Midbrain (tissue), 1 donor: Measurements from ENCODE around the gene FARS2.

Experiments used
- DNase-seq: peaks from one replicate; lab custom pipeline; 2025; lab: John Stamatoyannopoulos, UW

FARS2 gene

DNA sequence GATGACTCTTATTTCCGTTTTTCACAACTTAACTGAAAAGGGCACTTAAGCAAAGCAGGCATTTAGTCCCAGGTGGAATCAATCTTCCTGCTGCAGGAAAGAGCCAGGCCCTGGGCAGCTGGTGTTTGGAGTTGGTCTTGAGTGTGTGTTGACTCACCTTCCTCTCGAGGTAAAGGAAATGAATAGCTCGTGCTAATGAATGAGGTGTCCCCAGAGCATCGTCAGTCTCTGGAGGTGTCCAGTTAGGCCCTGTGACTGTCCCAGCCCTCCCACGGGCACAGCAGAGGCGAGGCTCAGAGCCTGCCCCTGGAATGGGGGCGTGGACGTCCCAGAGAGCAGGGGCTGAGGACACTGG lies 467.7 kb downstream of the FARS2 start:
- DNase-seq: no peak

DNA sequence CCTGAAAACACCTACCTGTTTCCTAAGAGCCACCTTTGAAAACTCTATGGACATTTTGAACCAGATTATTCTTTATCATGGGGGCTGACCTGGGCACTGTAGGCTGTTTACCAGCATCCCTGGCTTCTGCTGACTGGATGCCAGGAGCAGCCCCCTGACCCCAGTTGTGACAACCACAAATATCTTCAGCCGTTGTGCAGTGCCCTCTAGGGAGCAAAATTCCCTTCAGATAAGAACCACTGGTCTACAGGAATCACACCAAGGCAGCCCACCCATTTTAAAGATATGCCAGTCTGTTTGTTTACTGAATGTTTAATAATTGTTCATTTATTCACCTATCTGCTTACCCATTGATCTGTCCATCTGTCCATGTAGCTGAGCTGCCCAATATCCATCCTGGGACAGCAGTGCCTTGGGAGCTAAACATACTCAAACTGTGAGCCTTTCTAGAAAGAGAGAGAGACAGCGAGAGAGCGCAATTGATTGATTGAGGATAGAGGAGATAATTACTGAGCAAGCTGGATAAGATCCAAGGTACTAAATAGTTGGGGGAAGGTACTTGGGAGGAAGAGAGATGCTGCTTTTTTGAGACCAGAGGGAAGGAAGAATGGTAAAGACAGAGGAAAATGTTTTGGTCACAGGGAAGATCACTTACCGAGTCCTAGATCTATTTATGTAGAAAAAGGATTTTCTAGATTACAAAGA lies 468.7 kb downstream of the FARS2 start:
- no peak for DNase-seq

- DNase-seq: no peak
Measured at GRCh38 chr6:5730585-5731263, 469.4 kb downstream of the FARS2 start.

DNA sequence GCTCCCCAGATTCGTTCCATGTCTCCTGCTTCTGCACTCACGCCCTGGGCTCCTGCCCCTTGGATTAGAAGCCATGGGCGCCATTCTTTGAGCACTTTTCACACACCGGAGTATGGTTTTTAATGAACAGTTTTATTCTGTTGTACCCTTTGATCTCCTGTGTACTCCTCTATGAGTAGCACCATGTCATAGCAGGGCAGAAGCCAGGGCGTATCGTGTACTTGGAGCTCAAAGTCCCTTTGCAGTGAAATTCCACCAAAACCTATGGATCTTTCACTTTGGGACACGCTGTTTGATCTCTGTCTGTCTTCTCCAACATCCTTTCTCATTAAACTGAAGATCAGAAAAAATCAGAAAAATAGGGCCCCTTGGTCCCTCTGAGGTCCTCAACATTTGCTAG lies 470.1 kb downstream of the FARS2 start:
- DNase-seq: no peak

GRCh38 chr6:5732496-5732895 lies 471.2 kb downstream of the FARS2 start:
- DNase-seq: no peak

GRCh38 chr6:5736016-5736738 lies 474.9 kb downstream of the FARS2 start:
- no peak for DNase-seq

GRCh38 chr6:5737460-5737859 lies 476.1 kb downstream of the FARS2 start:
- DNase-seq: no peak

DNA sequence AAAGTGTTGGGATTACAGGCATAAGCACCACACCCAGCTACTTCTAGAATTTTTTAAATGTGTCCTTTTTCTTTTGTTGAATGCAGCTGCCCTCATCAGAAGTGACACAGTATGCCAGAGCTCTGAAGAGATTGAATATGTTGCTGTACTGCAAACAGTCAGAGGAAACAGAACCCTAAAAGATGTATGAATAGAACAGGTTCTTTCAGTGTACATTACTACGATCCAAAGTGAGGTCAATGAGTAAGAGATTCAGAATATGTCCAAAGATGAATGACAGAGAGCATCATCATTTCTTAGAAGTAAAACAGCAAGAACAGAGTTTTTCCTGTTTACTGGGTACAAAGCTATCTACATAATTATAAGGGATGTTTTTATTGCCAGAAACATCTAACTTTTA lies 476.9 kb downstream of the FARS2 start:
- DNase-seq: no peak

DNA sequence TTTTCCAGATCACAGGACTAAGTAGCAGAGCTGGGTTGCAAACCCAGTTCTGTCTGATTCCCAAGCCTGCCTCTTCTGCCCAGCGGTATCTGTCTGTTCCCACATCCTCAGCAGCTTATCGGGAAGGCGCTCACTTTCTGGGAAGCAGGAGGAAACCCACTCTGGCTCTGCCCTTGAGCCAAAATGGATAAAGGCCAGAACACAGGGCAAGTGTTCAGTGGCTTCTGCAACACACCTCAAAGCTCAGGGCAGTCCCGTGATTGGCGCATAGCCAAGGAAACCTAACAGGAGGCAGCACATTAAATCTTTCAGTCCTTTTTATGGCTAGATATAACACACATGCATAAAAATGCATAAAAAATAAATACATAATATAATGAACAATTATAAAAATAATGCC lies 483.2 kb downstream of the FARS2 start:
- no peak for DNase-seq

GRCh38 chr6:5745081-5745480 lies 483.8 kb downstream of the FARS2 start:
- no peak for DNase-seq

DNA sequence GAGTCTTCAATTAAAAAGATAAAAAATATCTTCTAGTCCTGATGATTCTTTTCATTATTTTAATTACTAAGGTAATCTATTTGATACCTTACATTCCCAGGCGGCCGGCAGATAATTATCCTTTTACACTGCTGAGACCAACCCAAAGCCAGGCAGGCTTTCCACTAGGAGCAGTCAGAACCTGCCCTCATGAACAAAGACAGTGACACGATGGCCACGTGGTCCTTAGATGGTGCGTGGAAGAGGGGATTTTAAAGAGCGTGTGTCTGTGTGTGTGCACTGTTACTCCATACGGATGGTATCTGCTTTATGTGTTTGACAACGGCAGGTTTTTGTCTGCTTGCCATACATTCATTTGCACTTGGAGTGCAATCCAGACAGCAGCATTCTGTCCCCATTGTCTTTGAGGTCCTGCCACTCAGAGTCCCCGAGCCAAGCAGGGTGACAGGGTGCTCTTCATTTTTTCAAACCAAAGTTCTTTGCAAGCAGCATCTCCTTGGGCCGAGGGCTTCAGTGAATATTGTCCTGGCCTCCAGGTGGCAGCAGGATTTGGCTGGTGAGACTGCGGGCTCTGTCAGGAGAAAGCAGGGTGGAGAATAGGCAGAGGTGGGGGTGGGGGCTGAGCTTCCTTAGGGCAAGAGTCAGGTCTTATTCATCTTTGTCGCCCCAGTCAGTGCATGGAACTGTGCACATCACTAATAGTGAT lies 484.9 kb downstream of the FARS2 start:
- DNase-seq: no peak

GRCh38 chr6:5746759-5747130 lies 485.4 kb downstream of the FARS2 start:
- DNase-seq: no peak

DNA sequence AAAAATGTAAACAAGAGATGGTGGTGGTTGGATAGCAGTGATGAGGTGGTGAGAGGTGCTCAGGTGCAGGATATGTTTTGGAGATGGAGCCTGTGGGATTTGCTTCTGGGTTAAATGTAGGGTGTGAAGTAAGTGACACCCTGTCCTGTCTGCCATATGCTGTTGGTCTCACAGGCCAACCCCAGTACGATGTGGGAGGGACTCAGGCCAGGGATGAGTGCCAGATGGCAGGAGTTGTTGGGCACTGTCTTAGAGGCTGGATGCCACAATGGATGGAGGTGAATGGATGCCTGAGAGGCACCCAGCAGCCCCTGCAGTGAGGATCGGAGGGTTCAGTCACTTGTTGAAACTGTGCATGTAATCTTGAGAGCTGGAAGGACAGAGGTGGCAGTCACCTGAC lies 486.1 kb downstream of the FARS2 start:
- DNase-seq: no peak

DNA sequence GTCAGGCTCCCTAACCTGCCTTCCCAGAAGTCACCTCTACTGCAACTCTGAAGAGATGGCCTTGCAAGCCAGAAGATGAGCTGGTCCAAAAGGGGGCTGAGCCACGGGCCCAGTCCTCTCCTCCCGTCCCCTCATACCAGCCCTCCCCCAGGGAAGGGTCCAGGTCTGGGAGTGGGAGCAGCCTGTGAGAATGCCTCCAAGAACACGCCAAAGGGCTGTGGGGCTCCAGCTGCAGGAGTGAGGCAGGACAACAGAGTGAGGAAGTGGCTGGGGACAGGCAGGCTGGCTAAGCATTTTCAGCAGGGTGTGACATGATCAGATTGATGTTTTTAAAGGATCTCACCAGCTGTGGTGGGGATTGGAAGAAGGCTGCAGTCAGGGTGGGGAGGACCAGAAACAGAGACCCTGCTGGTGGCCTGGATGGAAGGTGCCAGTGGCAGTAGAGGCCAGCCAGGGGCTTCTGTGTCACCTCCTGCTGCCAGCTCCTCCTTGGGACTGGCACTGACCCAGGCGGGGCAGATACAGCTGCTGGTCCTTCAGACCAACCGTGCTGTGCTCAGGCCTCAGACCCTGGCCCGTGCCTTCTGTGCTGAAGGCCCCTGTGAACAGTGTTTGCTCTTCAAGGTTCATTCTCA lies 487.8 kb downstream of the FARS2 start:
- no peak for DNase-seq

- DNase-seq: no peak
Measured at GRCh38 chr6:5749651-5750215, 488.4 kb downstream of the FARS2 start.

DNA sequence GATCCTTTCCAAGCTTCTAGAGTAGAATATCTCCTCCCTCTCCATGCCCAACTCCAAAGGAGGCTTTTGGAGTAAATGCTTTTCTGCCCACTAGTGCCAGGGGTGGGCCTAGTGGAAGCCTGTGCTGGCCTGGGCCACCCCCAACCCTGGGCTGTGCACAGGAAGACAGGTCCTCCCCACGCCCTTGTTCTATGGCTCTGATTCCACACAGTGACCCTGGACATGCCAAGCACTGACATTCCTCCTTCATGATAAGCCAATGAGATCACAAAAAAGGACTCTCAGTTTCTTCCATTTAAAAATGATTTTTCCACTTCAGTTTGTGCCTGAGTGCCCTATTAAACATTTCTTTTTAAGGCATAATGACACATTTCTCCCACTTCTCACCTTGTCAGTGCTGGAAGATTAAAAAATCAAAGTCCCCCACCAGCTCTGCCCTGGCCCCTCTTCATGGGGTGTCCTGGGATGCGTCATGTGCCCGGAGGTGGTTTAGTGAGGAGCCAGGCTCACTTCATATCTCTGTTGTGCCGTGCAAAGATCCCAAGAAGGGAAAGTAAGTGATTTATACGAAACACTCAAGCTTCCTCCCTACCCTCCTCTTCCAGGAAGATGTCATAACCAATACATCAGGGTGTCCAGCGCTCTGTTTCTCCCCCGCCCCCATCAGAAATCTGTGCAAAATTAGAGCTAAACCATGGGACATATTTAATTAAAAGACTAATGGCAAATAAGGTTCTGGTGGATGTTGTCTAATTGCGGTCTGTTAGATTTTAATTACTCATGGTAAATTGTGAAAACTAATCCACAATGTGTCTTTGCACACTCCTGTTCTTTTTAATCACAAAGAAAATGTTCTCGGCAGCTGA lies 490.4 kb downstream of the FARS2 start:
- no peak for DNase-seq

- peak; percentile 18 for DNase-seq
Measured at GRCh38 chr6:5752391-5752680, 491.0 kb downstream of the FARS2 start.

- no peak for DNase-seq
Measured at GRCh38 chr6:5753209-5753608, 491.9 kb downstream of the FARS2 start.

DNA sequence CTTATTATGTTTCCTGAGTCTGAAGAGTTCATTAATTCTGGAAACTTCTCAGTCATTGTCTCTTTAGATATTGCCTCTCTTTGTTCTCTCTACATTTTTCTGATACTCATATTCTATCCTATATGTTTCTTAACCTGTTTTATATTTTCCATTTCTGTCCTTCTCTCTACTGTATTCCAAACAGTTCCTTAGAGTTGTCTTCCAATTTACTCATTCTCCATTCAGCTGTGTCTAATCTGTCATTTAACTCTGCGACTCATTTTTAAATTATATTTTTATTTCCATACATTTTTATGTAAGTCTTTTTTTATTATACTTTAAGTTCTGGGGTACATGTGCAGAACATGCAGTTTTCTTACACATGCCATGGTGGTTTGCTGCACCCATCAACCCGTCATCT lies 493.6 kb downstream of the FARS2 start:
- no peak for DNase-seq

- no peak for DNase-seq
Measured at GRCh38 chr6:5759571-5759970, 498.3 kb downstream of the FARS2 start.

DNA sequence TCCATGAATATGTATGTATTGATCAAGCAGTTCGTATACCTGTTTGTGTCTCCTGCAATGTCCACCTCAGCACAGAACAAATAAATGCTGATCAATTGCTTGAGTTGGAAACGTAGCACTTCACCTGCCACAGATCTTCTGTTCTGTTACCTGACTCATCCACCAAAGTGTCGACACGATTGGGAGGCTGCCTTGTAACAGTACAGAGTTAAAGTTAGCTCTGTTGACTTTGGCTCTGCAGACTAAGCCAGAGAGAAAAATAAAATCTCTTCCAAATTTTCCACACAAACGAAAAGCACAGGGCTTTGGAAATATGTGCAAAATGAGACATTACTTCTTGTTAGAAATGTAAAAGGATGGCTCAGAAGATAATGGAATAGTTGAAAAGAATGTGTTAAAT lies 500.1 kb downstream of the FARS2 start:
- DNase-seq: no peak
